Left renal pelvis (tissue), 4 donors: Measurements from ENCODE around the gene THSD7B. TPM values are rescaled to one million over a fixed set of nuclear protein-coding genes. Genes with fewer than 3 reads are reported as not detected.
"Not testable (repeated sequence)": the region's sequence is repeated elsewhere in the genome, so short reads cannot be mapped to it uniquely, and the experiment has no call there.

Experiments
- DNase-seq, 4 donors: peaks; one replicate each; pipeline ENCODE4 v3.0.0-alpha.2; 2013; ENCODE audit warnings: low read depth in 4 of 4, low spot score in 3 of 4
- polyA plus RNA-seq, 4 donors: library from polyadenylated mRNA; unstranded; fragments of 120-200 nt; gene quantifications; one replicate each; pipeline ENCODE4 v1.2.1, GENCODE V29; 2013; ENCODE audit not compliant: insufficient read length in 4 of 4

The THSD7B gene
- polyA plus RNA-seq, 4 donors, result 1.2 to 5.0 (median 4.0) TPM

DNA sequence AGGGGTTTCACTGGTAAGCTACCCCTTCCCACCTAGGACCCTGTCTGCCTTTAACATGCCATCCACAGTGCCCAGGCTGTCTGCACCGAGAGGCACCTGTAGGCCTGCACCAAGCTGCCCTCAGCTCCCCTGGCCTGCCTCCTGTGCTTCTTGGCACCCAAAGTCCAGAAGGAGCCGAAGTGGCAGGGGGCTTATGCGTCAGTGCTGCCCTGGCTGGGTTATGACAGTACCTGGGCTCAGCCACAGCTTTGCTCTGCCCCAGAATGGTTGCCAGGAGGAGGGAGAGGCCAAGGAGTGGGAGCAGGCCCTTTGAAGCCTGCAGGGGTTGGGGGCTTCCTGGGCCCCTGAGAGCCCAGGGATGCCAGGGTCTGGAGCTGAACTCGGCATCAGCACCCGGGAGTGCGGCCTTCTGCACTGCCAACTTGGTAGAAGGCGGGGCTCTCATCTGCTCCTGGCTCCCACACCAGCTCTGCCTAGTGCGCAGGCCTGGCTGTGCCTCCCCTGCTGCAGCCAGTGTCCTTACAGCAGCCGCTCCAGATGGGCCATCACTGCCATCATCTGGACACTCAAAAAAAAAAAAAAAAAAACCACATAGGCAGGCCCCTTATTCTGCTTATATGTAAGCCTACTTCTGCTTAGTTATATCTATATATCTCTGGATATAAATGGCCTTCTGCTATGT is 155.4 kb downstream of the THSD7B start:
- DNase-seq, result no peak

DNA sequence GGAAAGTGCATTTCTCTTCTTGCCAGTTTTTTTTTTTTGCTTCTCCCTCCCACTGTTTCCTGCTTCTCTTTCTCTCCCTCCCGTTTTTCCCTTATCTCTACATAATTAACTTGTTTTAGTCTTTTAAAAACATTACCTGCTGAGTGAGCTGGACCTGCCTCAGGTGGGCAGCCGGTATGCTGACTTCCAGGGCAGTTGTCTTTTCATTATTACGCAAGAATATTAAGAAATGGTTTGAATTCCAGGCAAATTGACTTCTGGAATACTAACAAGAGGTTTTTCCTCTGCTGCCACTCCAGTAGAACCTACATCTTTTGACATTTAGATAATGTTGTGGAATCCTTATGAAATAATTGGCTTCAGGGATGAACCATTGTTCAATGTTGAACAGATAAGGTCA is 161.8 kb downstream of the THSD7B start:
- no peak for DNase-seq

DNA sequence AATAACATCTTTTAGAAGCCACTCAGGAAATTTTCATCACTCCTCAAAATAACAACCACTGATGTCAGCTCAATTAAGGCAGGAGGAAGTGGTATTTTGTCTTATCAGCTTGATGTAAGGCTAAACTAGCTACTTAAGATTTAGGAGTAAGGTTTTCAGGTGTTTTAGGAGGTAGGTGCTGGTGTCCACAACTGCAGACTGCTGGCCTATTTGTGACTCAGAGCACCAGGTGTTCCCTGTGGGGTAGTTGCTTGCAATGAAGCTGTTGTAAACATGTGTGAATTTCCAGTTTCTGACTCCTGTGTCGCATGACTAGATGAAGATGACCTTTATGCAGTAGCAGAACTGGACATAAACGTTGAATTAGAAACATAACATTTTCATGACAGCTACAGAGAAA is 164.2 kb downstream of the THSD7B start:
- no peak for DNase-seq

DNA sequence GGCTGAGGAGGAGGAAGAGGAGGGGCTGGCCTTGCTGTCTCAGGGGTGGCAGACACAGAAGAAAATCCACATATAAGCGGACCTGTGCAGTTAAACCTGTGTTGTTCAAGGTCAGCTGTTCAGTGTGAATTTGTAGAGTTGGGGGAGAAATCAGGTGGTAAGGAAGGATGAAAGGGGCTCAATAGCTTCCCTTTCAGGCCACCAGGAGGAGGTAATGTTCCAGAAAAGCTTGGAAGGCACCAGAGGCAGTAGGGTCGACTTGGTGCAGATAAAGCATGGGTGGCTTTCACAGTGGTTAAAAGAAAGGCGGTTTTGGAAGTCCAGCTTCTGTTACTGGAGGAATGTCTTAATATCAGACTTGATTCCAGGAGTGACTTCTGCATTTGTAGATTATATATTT is 167.4 kb downstream of the THSD7B start:
- no peak for DNase-seq

DNA sequence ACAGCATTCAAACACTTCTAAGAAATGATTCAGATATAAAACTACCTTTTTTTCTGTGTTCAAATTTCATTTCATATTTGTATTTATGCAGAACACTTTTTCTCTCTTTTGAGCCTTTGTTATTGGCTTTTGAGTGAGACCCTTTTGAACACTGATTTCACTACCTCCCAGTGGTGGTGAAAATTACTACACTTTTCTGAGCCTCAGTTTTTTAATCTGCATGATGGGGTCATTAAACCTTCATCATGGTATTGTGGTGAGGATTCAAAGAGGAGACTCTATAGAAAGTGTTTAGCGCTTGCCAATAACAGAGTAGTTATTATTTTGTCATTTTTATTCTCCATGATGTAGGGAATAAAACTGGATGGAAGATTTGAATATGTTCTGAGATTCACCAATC is 169.8 kb downstream of the THSD7B start:
- DNase-seq, result no peak

DNA sequence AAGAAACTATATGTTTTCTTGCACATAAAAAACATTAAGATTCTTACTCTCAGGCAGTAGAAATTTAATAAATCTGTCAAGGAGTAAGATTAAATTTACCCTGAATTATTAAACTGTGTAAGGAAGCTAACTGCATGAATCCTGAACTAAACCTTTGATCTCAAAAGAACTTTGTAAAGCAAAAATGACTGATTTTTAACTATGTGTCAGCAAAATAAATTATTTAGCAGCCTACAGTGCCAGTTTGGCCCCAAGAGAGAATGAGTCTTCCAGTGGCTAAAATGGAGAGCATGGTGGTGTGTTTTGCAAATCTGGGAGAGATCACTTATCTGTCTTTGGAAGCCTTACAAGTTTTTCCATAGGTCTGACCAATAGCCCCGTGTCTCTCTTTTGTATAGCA is 190.7 kb downstream of the THSD7B start:
- no peak for DNase-seq

DNA sequence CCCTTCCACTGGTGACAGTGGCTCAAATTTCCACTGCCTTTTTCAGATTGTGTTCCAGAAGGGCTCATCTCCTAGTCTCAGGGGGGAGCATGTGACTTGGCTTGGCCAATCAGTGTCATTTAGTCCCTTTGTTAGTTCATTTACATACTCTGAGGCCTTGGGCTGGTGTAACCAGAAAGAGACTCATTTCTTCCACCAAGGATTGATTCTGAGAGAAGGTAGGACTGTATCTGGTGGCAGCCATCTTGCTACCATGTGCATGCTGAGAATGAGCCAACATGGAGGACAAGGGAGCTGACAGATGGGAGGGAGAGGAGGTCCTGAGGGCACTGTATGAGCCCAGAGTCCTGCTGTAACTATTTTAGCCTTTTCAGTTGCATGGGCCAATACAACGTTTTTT is 191.7 kb downstream of the THSD7B start:
- DNase-seq, result no peak

DNA sequence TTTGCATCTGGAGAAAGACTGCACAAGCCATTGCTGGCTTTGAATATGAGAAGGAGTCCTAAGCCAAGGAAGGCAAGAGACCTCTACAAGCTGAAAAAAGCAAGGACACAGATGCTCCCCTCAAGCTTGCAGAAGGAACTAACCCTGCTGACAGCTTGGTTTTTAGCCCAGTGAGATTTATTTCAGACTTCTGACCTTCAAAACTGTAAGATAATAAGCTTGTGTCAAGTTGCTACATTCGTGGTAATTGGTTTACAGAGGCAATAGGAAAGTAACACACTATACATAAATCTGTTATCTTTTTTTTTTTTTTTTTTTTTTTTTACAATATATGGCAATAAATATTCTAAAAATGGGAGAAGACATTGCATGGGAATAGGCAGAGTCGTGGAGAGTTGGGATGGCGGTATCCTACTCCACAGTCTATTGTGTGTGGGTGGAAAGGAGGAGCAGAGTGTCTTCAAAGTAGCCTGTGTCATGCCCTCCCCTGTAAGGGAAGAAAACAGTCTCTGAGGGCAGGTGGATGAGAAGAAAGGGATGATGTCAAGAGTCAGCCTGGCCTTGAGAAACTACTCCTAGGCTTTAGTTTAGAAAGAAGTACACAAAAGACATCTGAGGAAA is 196.9 kb downstream of the THSD7B start:
- DNase-seq, result no peak

DNA sequence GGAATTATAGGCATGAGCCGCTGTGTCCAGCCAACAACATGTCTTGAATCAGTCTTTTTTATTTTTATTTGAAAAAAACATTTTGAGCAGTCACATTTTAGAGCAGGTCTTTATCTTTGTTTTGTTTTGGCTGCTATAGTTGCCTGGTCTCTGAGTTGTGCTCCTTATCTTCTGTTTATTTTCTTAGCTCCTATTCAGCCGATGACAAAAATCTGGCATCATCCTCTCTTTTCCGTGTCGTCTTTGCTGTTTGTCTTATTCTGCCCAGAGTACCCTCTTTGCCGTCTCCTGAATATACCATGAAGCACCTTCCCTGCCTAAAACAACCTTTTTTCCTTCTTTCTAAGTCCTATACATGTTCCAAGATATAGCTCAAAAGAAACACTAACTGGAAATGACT is 201.1 kb downstream of the THSD7B start:
- DNase-seq, result no peak

DNA sequence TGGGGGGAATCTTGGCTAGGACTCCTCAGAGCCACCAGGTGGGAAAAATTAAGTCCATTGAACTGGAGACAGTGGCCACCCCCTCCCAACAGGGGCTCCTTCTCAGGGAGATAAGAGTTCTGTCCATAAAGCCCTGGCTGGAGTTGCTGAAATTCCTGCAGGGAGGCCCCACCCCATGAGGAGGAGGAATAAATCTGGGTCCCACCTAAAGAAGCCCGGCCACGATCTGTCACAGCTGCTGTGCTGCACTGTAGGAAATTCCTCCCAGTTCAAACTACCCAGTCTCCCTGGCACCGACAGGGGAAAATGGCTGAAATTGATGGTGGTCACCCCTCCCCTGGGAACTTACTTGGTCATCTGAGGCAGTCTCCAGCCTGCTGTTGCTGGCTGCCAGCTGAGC is 215.0 kb downstream of the THSD7B start:
- DNase-seq, result no peak

DNA sequence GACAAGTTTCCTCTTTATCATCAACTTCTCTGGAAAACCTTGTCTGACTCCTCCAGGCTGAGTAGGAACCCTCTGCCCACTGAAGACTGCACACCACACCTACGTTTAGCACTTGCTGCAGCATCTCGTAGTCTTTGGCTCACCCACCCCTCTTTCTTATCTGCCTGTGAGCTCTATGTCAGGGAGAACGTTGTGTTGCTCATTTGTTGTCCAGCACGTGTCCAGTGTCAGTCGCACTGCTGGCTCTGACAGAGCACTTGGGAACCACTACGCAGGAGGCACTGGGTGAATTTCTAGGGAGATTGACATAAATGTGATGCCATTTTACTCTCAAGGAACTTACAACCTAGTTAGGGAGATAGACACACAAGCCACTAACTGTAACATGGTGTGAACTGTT is 216.3 kb downstream of the THSD7B start:
- not testable (repeated sequence) for DNase-seq

DNA sequence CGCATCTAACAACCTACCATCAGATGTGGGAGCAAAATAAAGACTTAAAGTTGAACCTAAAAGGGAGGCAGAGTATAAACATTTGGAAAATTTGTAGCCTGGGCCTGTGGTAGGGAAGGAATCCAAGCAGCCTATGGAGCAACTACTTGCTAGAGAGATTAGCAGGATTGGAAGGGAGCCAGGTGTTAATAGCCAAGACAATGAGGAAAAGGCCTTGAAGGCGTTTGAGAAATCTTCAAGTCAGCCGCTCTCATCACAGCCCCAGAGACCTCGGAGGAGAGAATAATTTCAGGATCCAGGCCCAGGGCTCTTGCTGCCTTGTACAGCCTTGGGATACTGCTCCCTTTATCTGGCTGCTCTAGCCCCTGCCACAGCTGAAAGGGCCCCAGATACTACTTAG is 219.7 kb downstream of the THSD7B start:
- no peak for DNase-seq

DNA sequence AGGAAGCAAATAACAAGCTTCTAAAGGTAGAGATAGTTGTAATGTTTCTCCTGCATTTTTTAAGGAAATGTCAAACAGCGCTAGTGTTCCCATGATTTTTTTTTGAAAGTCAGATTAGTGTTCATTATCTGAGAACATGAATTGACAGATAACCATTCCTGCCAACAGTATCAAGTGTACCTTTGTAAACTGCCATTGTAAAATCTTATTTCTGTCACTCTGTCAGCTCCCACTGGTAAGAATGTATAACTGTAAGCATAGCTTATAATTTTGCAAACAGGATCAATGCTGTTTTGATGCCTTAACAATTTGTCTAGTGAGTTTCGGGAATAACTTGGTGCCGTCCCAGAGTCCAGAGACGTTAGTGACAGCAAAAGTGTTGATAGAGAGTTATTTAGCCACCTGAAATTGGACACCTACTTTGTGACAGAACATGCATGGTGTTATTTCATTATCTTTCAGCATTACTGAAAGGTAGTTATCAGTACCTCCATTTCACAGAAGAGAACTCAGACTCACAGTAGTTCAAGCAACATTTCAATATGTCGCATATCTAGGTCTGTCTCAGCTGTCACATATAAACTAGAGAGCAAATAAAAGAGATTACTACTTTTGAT is 221.4 kb downstream of the THSD7B start:
- no peak for DNase-seq

DNA sequence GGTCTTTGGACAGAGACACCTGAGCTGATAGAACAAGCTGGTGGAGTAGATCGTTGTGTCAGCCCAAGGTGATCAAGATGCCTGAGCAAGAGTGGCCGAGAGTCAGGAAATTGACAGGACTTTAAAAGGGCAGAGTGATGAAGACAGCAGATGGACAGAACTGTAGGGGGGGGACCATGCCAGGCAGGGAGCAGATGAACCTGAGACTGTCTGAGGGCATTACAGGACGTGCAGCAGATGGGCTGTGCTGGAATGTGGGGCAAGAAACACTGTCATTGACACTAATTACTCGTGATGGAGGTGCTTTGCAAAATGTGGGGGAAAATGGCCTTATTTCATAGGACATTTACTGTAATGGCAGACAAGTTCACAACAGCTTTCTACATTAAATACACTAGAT is 225.0 kb downstream of the THSD7B start:
- no peak for DNase-seq

DNA sequence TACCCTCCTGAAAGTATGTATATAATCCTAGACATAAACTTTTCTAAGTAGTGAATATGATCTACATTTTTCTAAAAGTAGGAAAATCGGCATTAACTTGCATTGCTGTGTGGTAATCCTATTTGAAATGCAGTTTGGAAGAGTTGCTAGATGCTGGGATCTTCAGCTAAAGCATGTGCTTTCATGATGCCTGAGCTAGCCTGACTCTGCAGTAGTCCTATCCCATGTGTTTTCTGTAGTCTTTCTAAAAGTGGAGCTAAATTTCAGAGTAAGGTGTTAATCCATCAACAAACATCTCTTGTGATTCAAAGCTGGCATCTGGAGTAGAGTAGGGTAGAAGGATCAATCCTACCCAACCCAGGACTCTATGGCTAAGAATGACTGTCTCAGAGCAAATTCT is 229.4 kb downstream of the THSD7B start:
- no peak for DNase-seq

DNA sequence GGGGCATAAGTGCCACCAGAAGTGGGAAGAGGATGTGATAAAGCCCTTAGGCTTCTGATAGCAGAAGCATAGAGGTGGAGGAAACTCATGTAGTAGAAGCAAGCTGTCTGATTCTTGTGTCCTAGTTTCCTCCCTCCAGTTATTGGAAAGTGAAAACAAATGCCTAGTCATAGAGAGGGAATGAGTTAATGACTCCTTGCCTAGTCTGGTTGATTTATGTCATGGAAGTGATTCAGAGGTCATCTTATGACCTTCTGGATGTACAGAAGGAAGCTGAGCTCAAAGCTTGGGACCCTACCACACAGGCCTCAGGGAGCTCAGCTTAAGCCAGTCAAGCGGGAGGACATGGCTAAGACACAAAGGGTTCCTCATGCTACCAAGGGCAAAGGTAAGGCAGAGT is 232.2 kb downstream of the THSD7B start:
- DNase-seq, result no peak

DNA sequence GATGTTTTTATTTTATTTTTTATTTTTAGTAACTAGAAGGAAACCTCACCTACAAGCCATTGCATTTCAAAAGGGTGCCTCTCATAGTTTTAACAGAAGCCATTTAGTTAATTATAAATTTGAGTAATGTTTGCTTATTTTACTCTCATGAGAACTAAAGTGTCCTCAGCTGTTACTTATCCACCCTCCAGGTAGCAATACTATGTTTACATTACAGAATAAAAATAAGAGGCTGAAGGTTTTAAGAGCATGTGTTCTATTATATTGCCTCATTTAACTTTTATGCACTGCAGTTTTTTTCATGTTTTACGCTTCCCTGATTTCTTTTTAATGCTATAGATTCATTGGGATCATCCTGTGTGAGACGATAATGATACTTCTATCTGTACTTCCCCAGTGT is 235.5 kb downstream of the THSD7B start:
- DNase-seq, result no peak

DNA sequence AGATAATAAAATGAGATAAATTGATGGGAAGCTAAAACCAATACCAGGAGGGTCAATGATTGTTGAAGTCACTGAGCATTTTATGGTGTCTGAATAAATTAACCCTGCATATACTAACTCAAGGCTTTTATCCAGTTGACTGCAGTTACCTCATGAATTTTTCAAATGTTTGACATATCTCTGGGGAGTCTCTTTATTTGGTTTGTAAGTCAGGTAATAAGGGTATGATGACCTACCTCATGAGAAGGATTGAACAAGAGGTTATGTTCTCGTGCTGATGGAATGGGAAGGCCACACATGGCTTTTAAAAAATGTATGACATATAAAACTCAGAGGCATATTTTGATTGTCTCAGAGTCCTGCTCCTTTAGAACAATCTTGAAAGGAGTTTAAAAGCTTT is 237.6 kb downstream of the THSD7B start:
- DNase-seq, result no peak

DNA sequence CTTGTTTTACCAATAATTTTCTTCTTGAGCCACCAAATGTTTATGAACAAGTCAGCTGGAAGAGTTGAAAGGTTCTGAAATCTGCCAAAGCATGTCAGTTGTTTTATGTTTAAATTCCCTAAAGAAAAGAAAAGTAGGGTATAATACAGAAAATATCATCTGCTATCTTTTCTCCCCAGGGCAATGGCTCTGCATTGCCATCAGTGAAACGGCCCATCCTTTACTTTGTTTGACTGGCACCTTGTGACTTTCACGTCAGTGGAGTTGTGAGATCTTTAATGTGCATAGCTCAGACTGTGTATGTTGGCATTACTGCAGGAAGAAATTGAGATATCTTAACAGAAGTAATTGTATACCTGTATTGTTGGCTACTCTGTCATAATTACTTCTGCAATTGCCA is 239.9 kb downstream of the THSD7B start:
- DNase-seq, result no peak

DNA sequence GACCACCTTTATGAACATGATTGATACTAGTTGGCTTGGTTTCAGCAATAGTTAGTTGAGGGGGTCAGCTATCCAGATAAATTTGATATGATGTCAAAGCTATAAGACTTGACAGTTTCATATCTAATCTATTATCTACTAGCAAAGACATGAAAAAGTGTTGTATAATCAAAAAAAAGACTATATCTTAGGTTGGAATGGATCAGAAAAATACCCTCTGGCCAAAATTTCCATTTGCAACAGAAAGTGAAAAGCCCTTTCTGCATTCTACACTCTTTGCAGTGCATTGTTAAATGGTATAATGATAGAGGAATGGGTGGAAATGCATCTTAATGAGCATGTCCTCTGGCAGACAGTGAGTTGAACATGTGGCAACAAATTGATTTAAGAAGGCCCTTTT is 242.6 kb downstream of the THSD7B start:
- no peak for DNase-seq

DNA sequence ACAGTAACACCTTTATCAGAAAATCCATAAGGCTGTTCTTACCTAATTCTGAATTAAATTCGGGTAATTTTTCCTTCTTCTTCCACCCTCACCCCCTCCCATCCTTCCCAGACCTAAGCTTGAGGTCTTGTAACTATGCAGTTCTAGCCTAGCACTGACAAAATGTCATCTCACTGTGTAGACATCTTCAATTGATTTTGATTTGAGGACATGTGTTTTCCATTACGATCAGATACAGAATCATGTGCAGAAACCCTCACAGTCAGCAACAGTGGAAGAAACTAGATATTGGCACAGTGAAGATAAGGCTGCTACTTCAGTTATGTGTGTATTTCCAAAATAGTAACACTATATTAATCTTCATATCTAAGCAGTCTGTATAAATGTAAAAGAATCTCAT is 244.6 kb downstream of the THSD7B start:
- DNase-seq, result no peak

DNA sequence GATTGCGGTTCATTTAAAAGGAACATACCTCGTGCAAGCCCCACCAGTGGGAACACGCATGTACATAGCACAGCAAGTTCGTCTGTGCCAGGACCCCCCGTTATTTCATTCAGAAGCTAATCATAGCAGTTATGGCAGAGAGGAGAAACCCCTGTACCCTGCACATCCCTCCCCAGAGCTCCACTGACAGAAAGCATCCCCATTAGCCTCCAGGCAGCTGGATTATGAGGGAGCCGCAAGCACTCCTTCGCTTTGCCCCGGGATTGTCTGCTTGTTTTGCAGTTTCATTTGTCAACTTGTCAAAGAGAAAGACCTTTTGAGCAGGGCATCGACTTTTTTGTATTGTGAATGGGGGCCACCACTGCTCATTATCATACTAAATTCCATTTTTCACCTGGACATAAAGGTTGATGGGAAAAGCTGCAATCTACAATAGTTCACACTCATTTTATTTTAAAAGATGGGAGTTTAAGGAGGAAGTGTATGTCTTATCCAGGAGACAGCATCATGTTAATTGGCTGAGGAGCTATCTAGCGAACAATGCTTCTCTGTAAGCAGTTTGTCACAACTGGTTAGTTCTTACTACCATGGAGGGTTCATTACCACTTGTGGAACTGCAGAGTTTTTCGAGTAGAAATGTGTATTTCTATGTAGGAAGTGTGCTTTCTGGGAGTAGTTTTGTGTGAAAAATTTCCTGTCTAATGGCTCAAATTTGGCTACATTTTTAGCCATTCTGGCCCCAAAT is 255.3 kb downstream of the THSD7B start:
- no peak for DNase-seq
